Measurements from ENCODE around the gene NUDT14. TPM values are rescaled to one million over a fixed set of nuclear protein-coding genes. Genes with fewer than 3 reads are reported as not detected.

The NUDT14 gene
- total RNA-seq, 1 donor from 2014 or later, result 39.1 TPM

- no peaks in the 10 kb centered on the region for H3K9me3 Mint-ChIP-seq (ENCODE audit: unreplicated experiment)
- no peak overlapping the region for H3K4me3 Mint-ChIP-seq (ENCODE audit: unreplicated experiment)
- no peak overlapping the region for H3K27ac Mint-ChIP-seq (ENCODE audit: unreplicated experiment)
- TF ChIP-seq CTCF (IDR thresholded peaks at IDR 0.05), result no peak
- peaks cover 20% of the 10 kb centered on the region for H3K4me1 Mint-ChIP-seq (ENCODE audit: unreplicated experiment)
- no peak for DNase-seq (ENCODE audit: extremely low spot score, unreplicated experiment)
- H3K27me3 Mint-ChIP-seq (ENCODE audit: unreplicated experiment), result peaks cover 4% of the 10 kb centered on the region
- H3K36me3 Mint-ChIP-seq (ENCODE audit: unreplicated experiment), result no peaks in the 10 kb centered on the region
These were observed 13.0 kb upstream of the NUDT14 start for GRCh38 chr14:105193916-105194782.

GRCh38 chr14:105192866-105193731, 12.0 kb upstream of the NUDT14 start:
- no peak overlapping the region for H3K4me3 Mint-ChIP-seq (ENCODE audit: unreplicated experiment)
- H3K4me1 Mint-ChIP-seq (ENCODE audit: unreplicated experiment), result peaks cover 14% of the 10 kb centered on the region
- no peak overlapping the region for H3K27ac Mint-ChIP-seq (ENCODE audit: unreplicated experiment)
- H3K9me3 Mint-ChIP-seq (ENCODE audit: unreplicated experiment), result no peaks in the 10 kb centered on the region
- H3K27me3 Mint-ChIP-seq (ENCODE audit: unreplicated experiment), result peaks cover 4% of the 10 kb centered on the region
- H3K36me3 Mint-ChIP-seq (ENCODE audit: unreplicated experiment), result no peaks in the 10 kb centered on the region
- TF ChIP-seq CTCF (IDR thresholded peaks at IDR 0.05), result no peak
- DNase-seq (ENCODE audit: extremely low spot score, unreplicated experiment), result no peak

GRCh38 chr14:105187935-105188524, 6.9 kb upstream of the NUDT14 start:
- no peak overlapping the region for H3K4me3 Mint-ChIP-seq (ENCODE audit: unreplicated experiment)
- H3K36me3 Mint-ChIP-seq (ENCODE audit: unreplicated experiment), result no peaks in the 10 kb centered on the region
- H3K4me1 Mint-ChIP-seq (ENCODE audit: unreplicated experiment), result no peaks in the 10 kb centered on the region
- DNase-seq (ENCODE audit: extremely low spot score, unreplicated experiment), result no peak
- peaks cover 4% of the 10 kb centered on the region for H3K27me3 Mint-ChIP-seq (ENCODE audit: unreplicated experiment)
- H3K9me3 Mint-ChIP-seq (ENCODE audit: unreplicated experiment), result no peaks in the 10 kb centered on the region
- TF ChIP-seq CTCF (IDR thresholded peaks at IDR 0.05), result no peak
- H3K27ac Mint-ChIP-seq (ENCODE audit: unreplicated experiment), result no peak overlapping the region

GRCh38 chr14:105187116-105187515, 6.0 kb upstream of the NUDT14 start:
- no peak for DNase-seq (ENCODE audit: extremely low spot score, unreplicated experiment)
- Mint-ChIP-seq H3K36me3 (ENCODE audit: unreplicated experiment) (no peaks in the 10 kb centered on the region), H3K4me3 (ENCODE audit: unreplicated experiment) (no peak overlapping the region), H3K27me3 (ENCODE audit: unreplicated experiment) (peaks cover 6% of the 10 kb centered on the region), H3K27ac (ENCODE audit: unreplicated experiment) (no peak overlapping the region), H3K9me3 (ENCODE audit: unreplicated experiment) (no peaks in the 10 kb centered on the region), H3K4me1 (ENCODE audit: unreplicated experiment) (peaks cover 3% of the 10 kb centered on the region)
- TF ChIP-seq CTCF (IDR thresholded peaks at IDR 0.05), result no peak
